ENCODE data around the gene GARNL3. TPM values are rescaled to one million over a fixed set of nuclear protein-coding genes. Genes with fewer than 3 reads are reported as not detected.

The GARNL3 gene
- total and polyA plus RNA-seq, 2 experiments from 2014 or later: 24.8 to 34.2 TPM

DNA sequence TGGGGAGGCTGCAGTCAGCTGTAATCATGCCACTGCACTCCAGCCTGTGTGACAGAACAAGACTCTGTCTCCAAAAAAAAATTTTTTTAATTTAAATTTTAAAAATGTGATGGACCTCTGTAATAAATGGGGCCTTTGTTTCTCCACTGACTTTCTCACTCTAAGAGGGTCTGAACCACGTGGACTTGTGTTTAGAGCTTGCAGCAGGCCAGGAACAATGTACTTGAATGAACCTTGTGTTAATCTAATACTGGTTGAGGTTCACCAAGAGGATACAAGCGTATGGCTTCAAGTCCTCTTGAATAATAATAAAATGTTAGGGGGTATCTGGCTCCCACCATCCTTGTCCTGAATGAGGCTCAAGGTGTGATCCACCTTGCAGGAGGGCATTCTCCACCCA is 118.0 kb downstream of the GARNL3 start:
- TF ChIP-seq, protein P1, sequence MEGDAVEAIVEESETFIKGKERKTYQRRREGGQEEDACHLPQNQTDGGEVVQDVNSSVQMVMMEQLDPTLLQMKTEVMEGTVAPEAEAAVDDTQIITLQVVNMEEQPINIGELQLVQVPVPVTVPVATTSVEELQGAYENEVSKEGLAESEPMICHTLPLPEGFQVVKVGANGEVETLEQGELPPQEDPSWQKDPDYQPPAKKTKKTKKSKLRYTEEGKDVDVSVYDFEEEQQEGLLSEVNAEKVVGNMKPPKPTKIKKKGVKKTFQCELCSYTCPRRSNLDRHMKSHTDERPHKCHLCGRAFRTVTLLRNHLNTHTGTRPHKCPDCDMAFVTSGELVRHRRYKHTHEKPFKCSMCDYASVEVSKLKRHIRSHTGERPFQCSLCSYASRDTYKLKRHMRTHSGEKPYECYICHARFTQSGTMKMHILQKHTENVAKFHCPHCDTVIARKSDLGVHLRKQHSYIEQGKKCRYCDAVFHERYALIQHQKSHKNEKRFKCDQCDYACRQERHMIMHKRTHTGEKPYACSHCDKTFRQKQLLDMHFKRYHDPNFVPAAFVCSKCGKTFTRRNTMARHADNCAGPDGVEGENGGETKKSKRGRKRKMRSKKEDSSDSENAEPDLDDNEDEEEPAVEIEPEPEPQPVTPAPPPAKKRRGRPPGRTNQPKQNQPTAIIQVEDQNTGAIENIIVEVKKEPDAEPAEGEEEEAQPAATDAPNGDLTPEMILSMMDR (IDR thresholded peaks at IDR 0.05; ENCODE audit: low read depth, low read length): no peak
- Histone ChIP-seq H3K4me3 (no peak overlapping the region), H3K9me3 (ENCODE audit: low read depth) (no peaks in the 10 kb centered on the region), H3K36me3 (no peaks in the 10 kb centered on the region), H3K4me1 (ENCODE audit: low read depth) (no peaks in the 10 kb centered on the region), H3K27me3 (no peaks in the 10 kb centered on the region), H3K27ac (no peak overlapping the region)
- DNase-seq (ENCODE audit: low read depth in 1 of 2, low spot score in 1 of 2): no peak

GRCh38 chr9:127384016-127384730 is 119.6 kb downstream of the GARNL3 start:
- no peaks in the 10 kb centered on the region for H3K36me3 ChIP-seq
- TF ChIP-seq, protein P1 (IDR thresholded peaks at IDR 0.05; ENCODE audit: low read depth, low read length): no peak
- no peak for DNase-seq (ENCODE audit: low read depth in 1 of 2, low spot score in 1 of 2)
- no peak overlapping the region for H3K27ac ChIP-seq
- no peaks in the 10 kb centered on the region for H3K27me3 ChIP-seq
- H3K4me1 ChIP-seq (ENCODE audit: low read depth): no peaks in the 10 kb centered on the region
- H3K4me3 ChIP-seq: no peak overlapping the region
- no peaks in the 10 kb centered on the region for H3K9me3 ChIP-seq (ENCODE audit: low read depth)

DNA sequence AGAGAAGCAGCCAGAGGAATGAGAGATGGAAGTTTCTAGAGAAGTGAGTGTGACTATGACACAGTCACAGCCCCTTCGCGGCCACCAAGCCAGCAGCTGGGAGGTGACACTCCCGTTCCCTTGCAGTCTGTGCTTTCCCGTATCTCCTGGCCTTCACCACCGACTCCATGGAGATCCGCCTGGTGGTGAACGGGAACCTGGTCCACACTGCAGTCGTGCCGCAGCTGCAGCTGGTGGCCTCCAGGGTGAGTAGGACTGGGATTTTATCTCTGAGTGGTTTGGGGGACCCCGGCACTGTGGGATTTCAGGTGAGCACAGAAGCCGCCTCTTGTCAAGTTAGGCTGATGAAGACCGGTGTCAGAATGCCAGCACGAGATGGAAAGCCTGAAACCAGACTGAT is 120.3 kb downstream of the GARNL3 start:
- no peaks in the 10 kb centered on the region for H3K27me3 ChIP-seq
- H3K36me3 ChIP-seq: no peaks in the 10 kb centered on the region
- no peak overlapping the region for H3K4me3 ChIP-seq
- TF ChIP-seq, protein P1 (IDR thresholded peaks at IDR 0.05; ENCODE audit: low read depth, low read length): no peak
- no peaks in the 10 kb centered on the region for H3K4me1 ChIP-seq (ENCODE audit: low read depth)
- DNase-seq (ENCODE audit: low read depth in 1 of 2, low spot score in 1 of 2): no peak
- H3K9me3 ChIP-seq (ENCODE audit: low read depth): no peaks in the 10 kb centered on the region
- no peak overlapping the region for H3K27ac ChIP-seq

- Histone ChIP-seq H3K9me3 (ENCODE audit: low read depth) (no peaks in the 10 kb centered on the region), H3K4me1 (ENCODE audit: low read depth) (no peaks in the 10 kb centered on the region), H3K4me3 (no peak overlapping the region), H3K27ac (no peak overlapping the region), H3K36me3 (no peaks in the 10 kb centered on the region), H3K27me3 (no peaks in the 10 kb centered on the region)
- no peak for DNase-seq (ENCODE audit: low read depth in 1 of 2, low spot score in 1 of 2)
- TF ChIP-seq, protein P1 (IDR thresholded peaks at IDR 0.05; ENCODE audit: low read depth, low read length): no peak
These were observed 121.7 kb downstream of the GARNL3 start for GRCh38 chr9:127386249-127386648.

DNA sequence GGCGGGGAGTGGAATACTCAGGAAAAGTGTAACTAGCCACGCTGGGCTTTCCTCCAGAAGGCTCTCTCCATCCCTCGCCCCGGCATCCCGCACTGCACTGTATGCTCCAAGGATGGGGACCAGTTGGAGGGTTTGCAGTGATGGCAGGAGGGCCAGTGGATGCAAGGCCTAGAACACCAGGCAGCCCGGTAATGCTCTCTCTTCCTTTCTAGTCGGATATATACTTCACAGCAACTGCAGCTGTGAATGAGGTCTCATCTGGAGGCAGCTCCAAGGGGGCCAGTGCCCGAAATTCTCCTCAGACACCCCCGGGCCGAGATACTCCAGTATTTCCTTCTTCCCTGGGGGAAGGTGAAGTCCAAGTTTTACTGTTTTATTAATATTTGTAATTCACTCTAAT is 122.4 kb downstream of the GARNL3 start:
- Histone ChIP-seq H3K36me3 (no peaks in the 10 kb centered on the region), H3K9me3 (ENCODE audit: low read depth) (no peaks in the 10 kb centered on the region), H3K27me3 (no peaks in the 10 kb centered on the region), H3K4me1 (ENCODE audit: low read depth) (no peaks in the 10 kb centered on the region), H3K4me3 (no peak overlapping the region), H3K27ac (no peak overlapping the region)
- DNase-seq (ENCODE audit: low read depth in 1 of 2, low spot score in 1 of 2): no peak
- TF ChIP-seq, protein P1 (IDR thresholded peaks at IDR 0.05; ENCODE audit: low read depth, low read length): no peak

Data from cardiac muscle cell (in vitro differentiated cells and primary cell).